ENCODE data around the gene FAIM2. TPM values are rescaled to one million over a fixed set of nuclear protein-coding genes. Genes with fewer than 3 reads are reported as not detected.

FAIM2 gene
- polyA plus RNA-seq, 1 donor from 2014 or later, result 5.3 TPM

GRCh38 chr12:49920241-49920914 lies 16.7 kb upstream of the FAIM2 start:
- no peaks in the 10 kb centered on the region for H3K79me2 ChIP-seq (replicated peaks; ENCODE audit: insufficient read depth, low read length)
- H2AFZ ChIP-seq (ENCODE audit: low read depth, low read length), result no peak overlapping the region
- no peaks in the 10 kb centered on the region for H3F3A ChIP-seq (ENCODE audit: insufficient read depth, low read length, poor library complexity, severe bottlenecking)
- H3K4me3 ChIP-seq (ENCODE audit: low read length), result no peak overlapping the region
- no peaks in the 10 kb centered on the region for H3K9me3 ChIP-seq (ENCODE audit: low read length)
- H4K20me1 ChIP-seq (ENCODE audit: insufficient read depth), result no peaks in the 10 kb centered on the region
- no peaks in the 10 kb centered on the region for H3K36me3 ChIP-seq (ENCODE audit: insufficient read depth, low read length)
- H3K9me2 ChIP-seq (ENCODE audit: insufficient read depth, low read length), result no peaks in the 10 kb centered on the region
- H3K27ac ChIP-seq (ENCODE audit: low read length), result no peak overlapping the region
- H3K9ac ChIP-seq (ENCODE audit: low read length), result no peak overlapping the region
- H3K4me2 ChIP-seq (ENCODE audit: low read length), result no peak overlapping the region
- no peaks in the 10 kb centered on the region for H3K27me3 ChIP-seq (ENCODE audit: insufficient read depth, low read depth, low read length)
- TF ChIP-seq EP300 (conservative IDR thresholded peaks at IDR 0.05; ENCODE audit: poor library complexity, severe bottlenecking) (no peak), TAF1 (IDR thresholded peaks at IDR 0.05; ENCODE audit: low read depth) (no peak), EZH2 (IDR thresholded peaks at IDR 0.05; ENCODE audit: borderline replicate concordance, insufficient read depth, low read length, poor library complexity, severe bottlenecking) (no peak), CTCF (IDR thresholded peaks at IDR 0.05; ENCODE audit: poor library complexity, severe bottlenecking) (no peak), RAD21 (conservative IDR thresholded peaks at IDR 0.05) (no peak), REST (IDR thresholded peaks at IDR 0.05; ENCODE audit: borderline replicate concordance) (no peak), SMC3 (conservative IDR thresholded peaks at IDR 0.05; ENCODE audit: poor library complexity) (no peak), POLR2AphosphoS5 (IDR thresholded peaks at IDR 0.05) (no peak), MXI1 (conservative IDR thresholded peaks at IDR 0.05; ENCODE audit: poor library complexity, severe bottlenecking) (no peak)

GRCh38 chr12:49917788-49918173 lies 14.1 kb upstream of the FAIM2 start:
- Histone ChIP-seq H3K79me2 (replicated peaks; ENCODE audit: insufficient read depth, low read length) (no peaks in the 10 kb centered on the region), H2AFZ (ENCODE audit: low read depth, low read length) (no peak overlapping the region), H3K4me2 (ENCODE audit: low read length) (no peak overlapping the region), H3K27ac (ENCODE audit: low read length) (no peak overlapping the region), H3K27me3 (ENCODE audit: insufficient read depth, low read depth, low read length) (no peaks in the 10 kb centered on the region), H3K9ac (ENCODE audit: low read length) (no peak overlapping the region), H3K9me2 (ENCODE audit: insufficient read depth, low read length) (no peaks in the 10 kb centered on the region), H3K36me3 (ENCODE audit: insufficient read depth, low read length) (no peaks in the 10 kb centered on the region), H4K20me1 (ENCODE audit: insufficient read depth) (no peaks in the 10 kb centered on the region), H3F3A (ENCODE audit: insufficient read depth, low read length, poor library complexity, severe bottlenecking) (no peaks in the 10 kb centered on the region), H3K9me3 (ENCODE audit: low read length) (no peaks in the 10 kb centered on the region), H3K4me3 (ENCODE audit: low read length) (no peak overlapping the region)
- TF ChIP-seq EP300 (conservative IDR thresholded peaks at IDR 0.05; ENCODE audit: poor library complexity, severe bottlenecking), result no peak
- TF ChIP-seq RAD21 (conservative IDR thresholded peaks at IDR 0.05), result no peak
- TF ChIP-seq EZH2 (IDR thresholded peaks at IDR 0.05; ENCODE audit: borderline replicate concordance, insufficient read depth, low read length, poor library complexity, severe bottlenecking), result no peak

All from neural cell (in vitro differentiated cells).